Peyer's patch (tissue), 4 donors: ENCODE results near the gene RTP5. TPM values are rescaled to one million over a fixed set of nuclear protein-coding genes. Genes with fewer than 3 reads are reported as not detected.

ENCODE experiments used
- DNase-seq, 3 donors: peaks; one replicate each; pipeline ENCODE4 v3.0.0-alpha.2; 2017 to 2019
- H3K27ac ChIP-seq, 4 donors: fragments of 200-600 bp; sonication (generic); one replicate each; pipeline ENCODE4 v1.5.1; 2016 to 2019
- H3K27me3 ChIP-seq, 2 donors: fragments of 200-600 bp; sonication (generic); one replicate each; pipeline ENCODE4 v1.5.1; 2019
- H3K36me3 ChIP-seq, 3 donors: fragments of 200-600 bp; sonication (generic); one replicate each; pipeline ENCODE4 v1.5.1; 2016 to 2019
- H3K4me1 ChIP-seq, 4 donors: fragments of 200-600 bp; sonication (generic); one replicate each; pipeline ENCODE4 v1.5.1; 2016 to 2019
- H3K4me3 ChIP-seq, 4 donors: fragments of 200-600 bp; sonication (generic); 1 replicate in 3 of 4; 2 replicates in 1 of 4; pipeline ENCODE4 v1.5.1; 2016 to 2019; ENCODE audit warnings: mild to moderate bottlenecking in 1 of 4
- H3K9me3 ChIP-seq, 4 donors: fragments of 200-600 bp; sonication (generic); one replicate each; pipeline ENCODE4 v1.5.1; 2016 to 2019; ENCODE audit warnings: mild to moderate bottlenecking in 1 of 4
- POLR2A ChIP-seq, 2 donors: fragments of 450-650 bp; IDR thresholded peaks; one replicate each; pipeline ENCODE4 v1.5.1; 2017; ENCODE audit warnings: antibody characterized with exemption in 2 of 2, mild to moderate bottlenecking in 2 of 2, moderate library complexity in 2 of 2
- total RNA-seq, 4 donors: library from RNA; depleted of rRNA; stranded (reverse); fragments of >200 nt; gene quantifications; one replicate each; pipeline ENCODE4 v1.1.0, GENCODE V29; 2016
- TF ChIP-seq, protein P1 (sequence below), 6 experiments: fragments of 450-650 bp in 4 of 6; fragments of 200-600 bp in 2 of 6; sonication (generic) in 1 of 6; IDR thresholded peaks; one replicate each; pipeline ENCODE4 v1.5.1; 2017 to 2019; ENCODE audit warnings: antibody characterized with exemption in 6 of 6, mild to moderate bottlenecking in 3 of 6, moderate library complexity in 1 of 6

Gene RTP5
- total RNA-seq, 4 donors from 2014 or later: 0.54 TPM; not detected in 3

- Histone ChIP-seq H3K36me3 (no peaks in the 10 kb centered on the region), H3K27me3 (no peaks in the 10 kb centered on the region), H3K27ac (peak overlapping the region in 1 of 4 donors; percentile 62), H3K4me3 (no peak overlapping the region), H3K9me3 (no peaks in the 10 kb centered on the region), H3K4me1 (peaks cover 0 to 12% (median 5%) of the 10 kb centered on the region in 4 donors)
- TF ChIP-seq, protein P1, sequence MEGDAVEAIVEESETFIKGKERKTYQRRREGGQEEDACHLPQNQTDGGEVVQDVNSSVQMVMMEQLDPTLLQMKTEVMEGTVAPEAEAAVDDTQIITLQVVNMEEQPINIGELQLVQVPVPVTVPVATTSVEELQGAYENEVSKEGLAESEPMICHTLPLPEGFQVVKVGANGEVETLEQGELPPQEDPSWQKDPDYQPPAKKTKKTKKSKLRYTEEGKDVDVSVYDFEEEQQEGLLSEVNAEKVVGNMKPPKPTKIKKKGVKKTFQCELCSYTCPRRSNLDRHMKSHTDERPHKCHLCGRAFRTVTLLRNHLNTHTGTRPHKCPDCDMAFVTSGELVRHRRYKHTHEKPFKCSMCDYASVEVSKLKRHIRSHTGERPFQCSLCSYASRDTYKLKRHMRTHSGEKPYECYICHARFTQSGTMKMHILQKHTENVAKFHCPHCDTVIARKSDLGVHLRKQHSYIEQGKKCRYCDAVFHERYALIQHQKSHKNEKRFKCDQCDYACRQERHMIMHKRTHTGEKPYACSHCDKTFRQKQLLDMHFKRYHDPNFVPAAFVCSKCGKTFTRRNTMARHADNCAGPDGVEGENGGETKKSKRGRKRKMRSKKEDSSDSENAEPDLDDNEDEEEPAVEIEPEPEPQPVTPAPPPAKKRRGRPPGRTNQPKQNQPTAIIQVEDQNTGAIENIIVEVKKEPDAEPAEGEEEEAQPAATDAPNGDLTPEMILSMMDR (IDR thresholded peaks at IDR 0.05): no peak
- TF ChIP-seq POLR2A (IDR thresholded peaks at IDR 0.05): no peak
- DNase-seq: peak in 2 of 3 donors; percentile 55 to 75
Observed at GRCh38 chr2:241867776-241868420, 1.6 kb upstream of the RTP5 start.

GRCh38 chr2:241868661-241869081, 858 bp upstream of the RTP5 start:
- Histone ChIP-seq H3K27me3 (no peaks in the 10 kb centered on the region), H3K4me3 (no peak overlapping the region), H3K4me1 (peaks cover 0 to 6% (median 3%) of the 10 kb centered on the region in 4 donors), H3K9me3 (no peaks in the 10 kb centered on the region), H3K36me3 (no peaks in the 10 kb centered on the region), H3K27ac (no peak overlapping the region)
- DNase-seq: no peak
- TF ChIP-seq POLR2A (IDR thresholded peaks at IDR 0.05): no peak
- TF ChIP-seq, protein P1 (IDR thresholded peaks at IDR 0.05): no peak

GRCh38 chr2:241870081-241870541, 582 bp downstream of the RTP5 start:
- no peak for DNase-seq
- Histone ChIP-seq H3K4me1 (peaks cover 0 to 6% (median 0%) of the 10 kb centered on the region in 4 donors), H3K27ac (peak overlapping the region in 1 of 4 donors; percentile 53), H3K27me3 (no peaks in the 10 kb centered on the region), H3K4me3 (no peak overlapping the region), H3K36me3 (no peaks in the 10 kb centered on the region), H3K9me3 (no peaks in the 10 kb centered on the region)
- no peak for TF ChIP-seq POLR2A (IDR thresholded peaks at IDR 0.05)
- TF ChIP-seq, protein P1 (IDR thresholded peaks at IDR 0.05): no peak

DNA sequence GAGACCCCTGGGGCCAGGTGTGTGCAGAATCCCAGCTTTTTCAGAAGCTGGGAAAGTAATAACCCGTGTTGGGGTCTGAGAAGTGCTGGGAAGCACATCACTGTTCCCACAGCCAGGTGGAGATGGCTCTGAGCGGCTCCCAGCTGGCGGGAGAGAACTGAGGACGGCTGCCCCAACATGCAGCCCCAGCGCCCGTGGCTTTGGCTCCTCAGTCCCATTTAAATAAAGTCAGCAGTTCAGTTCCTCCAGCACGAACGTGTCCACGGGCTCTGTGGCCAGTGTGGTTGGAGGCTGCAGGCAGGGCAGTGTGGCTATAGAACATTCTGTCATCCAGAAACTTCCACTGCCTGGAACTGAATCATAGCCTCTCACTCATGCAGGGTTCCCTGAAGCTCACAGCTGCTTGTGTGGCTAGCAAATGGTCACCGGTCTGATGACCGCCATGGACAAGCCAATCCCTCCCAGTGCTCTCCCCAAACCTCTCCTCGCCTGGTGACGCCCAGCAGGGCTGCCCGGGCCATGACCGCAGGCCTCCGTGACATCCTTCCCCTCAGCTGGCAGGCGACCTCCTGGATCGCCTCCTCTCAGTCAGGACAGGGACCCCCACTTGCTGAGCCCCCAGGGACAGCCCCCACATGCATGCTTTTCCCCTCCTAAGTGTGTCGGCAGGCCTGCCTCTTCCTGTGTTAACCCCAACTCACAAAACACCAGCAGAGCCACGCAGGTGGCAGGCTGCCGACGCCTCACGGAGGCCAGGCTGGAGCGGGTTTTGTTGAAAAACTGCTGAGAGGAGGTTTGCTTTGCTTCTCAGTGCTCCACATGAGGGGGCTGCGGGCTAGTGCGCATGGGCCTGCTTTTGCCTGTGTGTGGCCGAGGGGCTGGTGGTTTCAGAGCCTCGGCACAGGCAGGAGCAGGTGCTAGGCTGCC, 1.3 kb downstream of the RTP5 start:
- no peaks in the 10 kb centered on the region for H3K9me3 ChIP-seq
- no peaks in the 10 kb centered on the region for H3K27me3 ChIP-seq
- no peak overlapping the region for H3K4me3 ChIP-seq
- H3K4me1 ChIP-seq: peaks cover 0 to 6% (median 0%) of the 10 kb centered on the region in 4 donors
- H3K27ac ChIP-seq: peak overlapping the region in 1 of 4 donors; percentile 53
- DNase-seq: no peak
- no peak for TF ChIP-seq POLR2A (IDR thresholded peaks at IDR 0.05)
- TF ChIP-seq, protein P1 (IDR thresholded peaks at IDR 0.05): no peak
- no peaks in the 10 kb centered on the region for H3K36me3 ChIP-seq

- no peak for DNase-seq
- no peaks in the 10 kb centered on the region for H3K27me3 ChIP-seq
- H3K4me3 ChIP-seq: no peak overlapping the region
- TF ChIP-seq, protein P1 (IDR thresholded peaks at IDR 0.05): no peak
- TF ChIP-seq POLR2A (IDR thresholded peaks at IDR 0.05): no peak
- H3K4me1 ChIP-seq: peaks cover 0 to 6% (median 0%) of the 10 kb centered on the region in 4 donors
- H3K36me3 ChIP-seq: no peaks in the 10 kb centered on the region
- H3K27ac ChIP-seq: peak overlapping the region in 1 of 4 donors; percentile 53
- no peaks in the 10 kb centered on the region for H3K9me3 ChIP-seq
Observed at GRCh38 chr2:241871538-241872312, 2.2 kb downstream of the RTP5 start.
